Tibial artery (tissue), 4 donors: ENCODE measurements around the gene RELL1.
A peak's percentile ranks its signal among the peaks of the same experiment; 100 is the strongest.
"Not testable (repeated sequence)": the region's sequence is repeated elsewhere in the genome, so short reads cannot be mapped to it uniquely, and the experiment has no call there.

Source experiments
- DNase-seq, 2 donors: peaks; one replicate each; pipeline ENCODE4 v3.0.0-alpha.2; 2019
- H3K27ac ChIP-seq, 2 donors: fragments of 200-600 bp; sonication (generic) in 1 of 2; 1 replicate in 1 of 2; 2 replicates in 1 of 2; pipeline ENCODE4 v1.5.1; 2018 to 2019; ENCODE audit warnings: mild to moderate bottlenecking in 1 of 2
- H3K27me3 ChIP-seq, 2 donors: fragments of 200-600 bp; sonication (generic) in 1 of 2; one replicate each; pipeline versions ENCODE4 v1.5.1 to v1.6.0; 2016 to 2019
- H3K36me3 ChIP-seq, 3 donors: fragments of 200-600 bp; sonication (generic) in 2 of 3; one replicate each; pipeline ENCODE4 v1.5.1; 2016 to 2019; ENCODE audit warnings: mild to moderate bottlenecking in 2 of 3
- H3K4me1 ChIP-seq, 4 donors: fragments of 200-600 bp; sonication (generic) in 2 of 4; 1 replicate in 3 of 4; 2 replicates in 1 of 4; pipeline ENCODE4 v1.5.1; 2016 to 2019
- H3K4me3 ChIP-seq, 2 donors: fragments of 200-600 bp; sonication (generic) in 1 of 2; 1 replicate in 1 of 2; 2 replicates in 1 of 2; pipeline ENCODE4 v1.5.1; 2018 to 2019; ENCODE audit warnings: mild to moderate bottlenecking in 2 of 2
- H3K9me3 ChIP-seq, 3 donors: fragments of 200-600 bp; sonication (generic) in 1 of 3; one replicate each; pipeline ENCODE4 v1.5.1; 2016 to 2019
- intact Hi-C: fragments of 100-400 bp; cut with DNase I; formaldehyde crosslinking; loops from one replicate; pipeline ENCODE4 v1.15.0; 2023; ENCODE audit warnings: low total_unique reads
- TF ChIP-seq, protein P1 (sequence below), 2 experiments: fragments of 200-600 bp in 1 of 2; fragments of 450-650 bp in 1 of 2; IDR thresholded peaks; one replicate each; pipeline ENCODE4 v1.5.1; 2017 to 2019; ENCODE audit warnings: antibody characterized with exemption in 2 of 2, mild to moderate bottlenecking in 1 of 2, moderate library complexity in 1 of 2

Gene RELL1

DNA sequence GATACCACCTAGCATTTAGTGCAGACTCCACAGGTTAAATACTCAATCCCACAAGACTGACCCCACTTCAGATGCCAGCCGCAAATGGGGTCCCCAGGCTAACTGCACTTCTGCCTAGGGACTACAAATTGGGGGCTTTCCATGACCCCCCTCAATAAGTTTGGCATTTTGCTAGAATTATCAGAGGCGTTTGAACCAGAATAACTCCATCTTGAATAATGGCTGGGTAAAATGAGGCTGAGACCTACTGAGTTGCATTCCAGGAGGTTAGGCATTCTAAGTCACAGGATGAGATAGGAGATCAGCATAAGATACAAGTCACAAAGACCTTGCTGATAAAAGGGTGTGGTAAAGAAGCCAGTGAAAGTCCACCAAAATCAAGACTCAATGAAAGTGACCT is 15.1 kb downstream of the RELL1 start:
- Histone ChIP-seq H3K9me3 (no peaks in the 10 kb centered on the region), H3K4me1 (peaks cover 0 to 24% (median 13%) of the 10 kb centered on the region in 4 donors), H3K4me3 (no peak overlapping the region), H3K27me3 (no peaks in the 10 kb centered on the region), H3K27ac (no peak overlapping the region), H3K36me3 (no peaks in the 10 kb centered on the region)
- TF ChIP-seq, protein P1, sequence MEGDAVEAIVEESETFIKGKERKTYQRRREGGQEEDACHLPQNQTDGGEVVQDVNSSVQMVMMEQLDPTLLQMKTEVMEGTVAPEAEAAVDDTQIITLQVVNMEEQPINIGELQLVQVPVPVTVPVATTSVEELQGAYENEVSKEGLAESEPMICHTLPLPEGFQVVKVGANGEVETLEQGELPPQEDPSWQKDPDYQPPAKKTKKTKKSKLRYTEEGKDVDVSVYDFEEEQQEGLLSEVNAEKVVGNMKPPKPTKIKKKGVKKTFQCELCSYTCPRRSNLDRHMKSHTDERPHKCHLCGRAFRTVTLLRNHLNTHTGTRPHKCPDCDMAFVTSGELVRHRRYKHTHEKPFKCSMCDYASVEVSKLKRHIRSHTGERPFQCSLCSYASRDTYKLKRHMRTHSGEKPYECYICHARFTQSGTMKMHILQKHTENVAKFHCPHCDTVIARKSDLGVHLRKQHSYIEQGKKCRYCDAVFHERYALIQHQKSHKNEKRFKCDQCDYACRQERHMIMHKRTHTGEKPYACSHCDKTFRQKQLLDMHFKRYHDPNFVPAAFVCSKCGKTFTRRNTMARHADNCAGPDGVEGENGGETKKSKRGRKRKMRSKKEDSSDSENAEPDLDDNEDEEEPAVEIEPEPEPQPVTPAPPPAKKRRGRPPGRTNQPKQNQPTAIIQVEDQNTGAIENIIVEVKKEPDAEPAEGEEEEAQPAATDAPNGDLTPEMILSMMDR (IDR thresholded peaks at IDR 0.05) = no peak
- intact Hi-C loops = no loop called here
- no peak for DNase-seq

DNA sequence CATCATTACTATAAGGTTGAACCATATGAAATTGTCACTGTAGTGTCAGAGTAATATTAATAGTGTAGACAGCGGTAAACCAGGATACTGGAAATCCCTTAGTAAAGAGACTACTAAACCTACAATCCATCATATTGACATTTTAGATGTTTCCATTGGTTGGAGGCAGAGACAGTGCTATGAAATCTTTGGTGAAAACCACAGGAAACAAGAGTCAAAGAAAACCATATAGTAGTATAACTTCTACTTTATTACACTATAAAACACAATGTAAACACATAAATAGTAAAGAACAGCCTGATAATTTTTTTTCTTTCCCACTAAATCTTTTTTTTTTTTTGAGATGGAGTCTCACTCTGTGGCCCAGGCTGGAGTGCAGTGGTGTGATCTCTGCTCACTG is 15.9 kb downstream of the RELL1 start:
- no peaks in the 10 kb centered on the region for H3K9me3 ChIP-seq
- H3K4me3 ChIP-seq = no peak overlapping the region
- no peak for DNase-seq
- no peaks in the 10 kb centered on the region for H3K36me3 ChIP-seq
- intact Hi-C loops = no loop called here
- no peaks in the 10 kb centered on the region for H3K27me3 ChIP-seq
- H3K27ac ChIP-seq = no peak overlapping the region
- TF ChIP-seq, protein P1 (IDR thresholded peaks at IDR 0.05) = no peak
- H3K4me1 ChIP-seq = peaks cover 0 to 27% (median 21%) of the 10 kb centered on the region in 4 donors

DNA sequence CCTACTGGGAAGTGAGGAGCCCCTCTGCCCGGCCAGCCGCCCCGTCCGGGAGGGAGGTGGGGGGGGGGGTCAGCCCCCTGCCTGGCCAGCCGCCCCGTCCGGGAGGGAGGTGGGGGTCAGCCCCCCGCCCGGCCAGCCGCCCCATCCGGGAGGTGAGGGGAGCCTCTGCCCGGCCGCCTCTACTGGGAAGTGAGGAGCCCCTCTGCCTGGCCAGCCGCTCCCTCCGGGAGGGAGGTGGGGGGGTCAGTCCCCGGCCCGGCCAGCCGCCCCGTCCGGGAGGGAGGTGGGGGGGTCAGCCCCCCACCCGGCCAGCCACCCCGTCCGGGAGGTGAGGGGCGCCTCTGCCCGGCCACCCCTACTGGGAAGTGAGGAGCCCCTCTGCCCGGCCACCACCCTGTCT is 17.1 kb downstream of the RELL1 start:
- H3K36me3 ChIP-seq, H3K27ac ChIP-seq, DNase-seq, H3K4me3 ChIP-seq, H3K9me3 ChIP-seq, H3K27me3 ChIP-seq, intact Hi-C loops: not testable (repeated sequence)
- H3K4me1 ChIP-seq = peaks cover 0 to 37% (median 26%) of the 10 kb centered on the region in 4 donors

DNA sequence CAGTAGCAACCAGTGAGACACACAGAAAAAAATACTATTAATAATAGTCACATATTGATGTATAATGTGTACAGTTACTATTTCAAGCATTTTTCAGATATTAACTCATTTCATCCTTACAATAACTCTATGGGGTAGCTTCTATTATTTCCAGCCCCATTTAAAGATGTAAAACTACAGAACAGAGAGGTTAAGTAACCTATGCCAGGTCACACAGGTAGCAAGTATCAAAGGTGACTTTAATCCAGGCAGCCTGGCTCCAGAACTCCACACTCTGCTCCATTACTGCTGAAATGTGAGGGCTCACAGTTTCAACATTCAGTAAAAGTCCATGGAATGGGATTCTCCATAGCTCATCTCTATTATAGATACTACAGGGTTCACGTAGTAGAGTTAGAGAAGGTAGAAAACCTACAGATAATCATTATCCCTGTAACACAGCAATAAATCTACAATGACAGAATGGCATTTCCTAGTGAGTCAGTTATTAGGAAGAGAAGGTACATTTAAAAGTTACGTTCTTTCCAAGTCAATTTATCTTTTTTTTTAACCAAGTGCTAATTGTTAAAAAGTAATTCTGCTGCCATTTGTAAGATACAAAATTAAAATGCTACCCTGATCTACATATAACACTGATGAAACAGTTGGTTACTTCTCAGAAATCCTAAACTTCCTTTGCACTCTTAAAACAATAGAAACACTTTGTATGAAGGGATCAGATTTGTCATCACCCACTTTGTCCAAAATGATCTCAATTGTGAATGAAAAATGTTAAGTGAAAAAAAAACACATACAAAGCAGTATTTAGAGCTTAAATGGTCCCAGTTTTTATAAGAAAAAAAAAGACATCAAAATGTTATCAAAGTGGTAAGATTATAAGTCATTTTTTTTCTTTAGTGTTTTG is 18.7 kb downstream of the RELL1 start:
- TF ChIP-seq, protein P1 (IDR thresholded peaks at IDR 0.05) = no peak
- no peak for DNase-seq
- Histone ChIP-seq H3K9me3 (no peaks in the 10 kb centered on the region), H3K27ac (peak overlapping the region; percentile 63 to 65), H3K36me3 (no peaks in the 10 kb centered on the region), H3K27me3 (no peaks in the 10 kb centered on the region), H3K4me1 (peaks cover 0 to 50% (median 37%) of the 10 kb centered on the region in 4 donors), H3K4me3 (no peak overlapping the region)
- intact Hi-C loops = no loop called here

DNA sequence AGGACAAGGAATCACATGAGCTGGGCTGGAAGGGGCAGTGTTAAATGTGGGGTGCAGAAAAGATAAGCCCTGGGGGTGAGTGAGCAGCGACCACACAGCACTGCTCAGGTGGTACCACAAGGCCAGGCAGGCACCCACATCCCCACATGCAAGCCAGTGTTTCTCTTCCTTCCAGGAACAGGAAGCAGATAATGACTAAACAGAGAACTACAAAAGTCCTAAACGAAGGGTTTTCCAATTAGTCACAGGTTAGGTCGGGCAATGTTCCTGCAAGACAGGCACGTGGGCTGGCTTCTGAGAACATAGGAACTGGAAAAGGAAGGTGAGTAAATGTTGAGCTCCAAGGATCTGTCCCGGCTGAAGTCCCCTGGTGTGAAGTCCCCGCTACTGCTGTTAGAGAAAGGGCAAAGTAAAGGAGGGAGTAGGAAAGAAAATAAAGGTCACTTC is 19.5 kb downstream of the RELL1 start:
- DNase-seq = peak; percentile 67 to 78
- intact Hi-C loops = no loop called here
- Histone ChIP-seq H3K27ac (peak overlapping the region; percentile 63 to 65), H3K9me3 (no peaks in the 10 kb centered on the region), H3K27me3 (no peaks in the 10 kb centered on the region), H3K4me1 (peaks cover 0 to 58% (median 41%) of the 10 kb centered on the region in 4 donors), H3K36me3 (no peaks in the 10 kb centered on the region), H3K4me3 (no peak overlapping the region)
- TF ChIP-seq, protein P1 (IDR thresholded peaks at IDR 0.05) = no peak
